A549 (cell line): ENCODE data around the gene CCDC40. TPM values are rescaled to one million over a fixed set of nuclear protein-coding genes. Genes with fewer than 3 reads are reported as not detected.

Experiments
- ATAC-seq, 2 experiments: fragments of 200-7000 bp in 1 of 2; fragments of >200 bp in 1 of 2; cut with Nextera tagmentation in 1 of 2; cut with Tn5 transposase in 1 of 2; 3 replicates each; pipeline versions ENCODE4 v1.8.0 to v1.9.1; 2018 to 2020; ENCODE audit warnings: mild to moderate bottlenecking in 1 of 2, moderate library complexity in 1 of 2
- CTCF ChIA-PET: fragments of 300-600 bp; sonication (Branson Sonifier 250); formaldehyde crosslinking; extraction: SDS; loops from one replicate; lab custom pipeline; 2021; ENCODE audit warnings: antibody characterized with exemption, inconsistent platforms; lab: Yijun Ruan, JAX
- POLR2A ChIA-PET: fragments of 350-600 bp; formaldehyde crosslinking; extraction: SDS; loops from one replicate; lab custom pipeline; 2021; ENCODE audit warnings: antibody characterized with exemption, inconsistent platforms; lab: Yijun Ruan, JAX
- DNase-seq, 2 experiments: peaks; one replicate each; pipeline versions ENCODE4 v3.0.0 to v3.0.0-alpha.2; 2011 to 2016; ENCODE audit warnings: low read depth in 1 of 2, low spot score in 1 of 2
- FAIRE-seq: peaks from 2 replicates; lab custom pipeline; 2011; peaks lifted over from hg19 to GRCh38; lab: Jason Lieb, UNC
- H3K27ac ChIP-seq, 2 experiments: fragments of >200 bp; sonication (Bioruptor Twin); formaldehyde crosslinking; 3 replicates each; pipeline ENCODE4 v1.5.1; 2016 to 2017
- H3K4me1 ChIP-seq: fragments of >200 bp; sonication (Bioruptor Twin); formaldehyde crosslinking; 3 replicates; pipeline ENCODE4 v1.6.1; 2016
- H3K4me2 ChIP-seq: fragments of >200 bp; sonication (Bioruptor Twin); formaldehyde crosslinking; 3 replicates; pipeline ENCODE4 v1.6.1; 2016
- H3K4me3 ChIP-seq: fragments of >200 bp; sonication (Bioruptor Twin); formaldehyde crosslinking; 3 replicates; pipeline ENCODE4 v1.5.1; 2016
- H3K9me3 ChIP-seq: fragments of >200 bp; sonication (Bioruptor Twin); formaldehyde crosslinking; 3 replicates; pipeline ENCODE4 v1.6.1; 2016
- CEBPB ChIP-seq, 2 experiments: fragments of >200 bp in 1 of 2; sonication (Bioruptor Twin) in 1 of 2; formaldehyde crosslinking in 1 of 2; IDR thresholded peaks; 2 replicates each; pipeline ENCODE4 v1.6.1; 2012 to 2016
- GATA3 ChIP-seq: IDR thresholded peaks from 2 replicates; pipeline ENCODE4 v1.6.1; 2012; ENCODE audit warnings: borderline replicate concordance
- HDAC2 ChIP-seq: fragments of 200-600 bp; sonication (generic); IDR thresholded peaks from 2 replicates; pipeline ENCODE4 v1.6.1; 2016
- MAFK ChIP-seq: fragments of 450-650 bp; IDR thresholded peaks from 2 replicates; pipeline ENCODE4 v1.6.1; 2014; ENCODE audit not compliant: partially characterized antibody
- MAZ ChIP-seq: fragments of 150-350 bp; IDR thresholded peaks from 2 replicates; pipeline ENCODE4 v1.6.1; 2014; ENCODE audit warnings: antibody characterized with exemption, low read depth, low read length, borderline replicate concordance
- NPAS2 ChIP-seq: fragments of 250-450 bp; sonication (Bioruptor Pico); IDR thresholded peaks from 2 replicates; pipeline ENCODE4 v1.8.0; 2022; ENCODE audit warnings: mild to moderate bottlenecking, moderate library complexity, borderline replicate concordance
- POLR2AphosphoS2 ChIP-seq: conservative IDR thresholded peaks from 2 replicates; pipeline ENCODE4 v1.6.1; 2012; ENCODE audit warnings: low read length, improper control_type of control experiment, inconsistent platforms
- RCOR1 ChIP-seq: fragments of 150-350 bp; IDR thresholded peaks from 2 replicates; pipeline ENCODE4 v1.6.1; 2014; ENCODE audit warnings: antibody characterized with exemption, low read length, low read depth
- RFX5 ChIP-seq: fragments of 450-650 bp; IDR thresholded peaks from 2 replicates; pipeline ENCODE4 v1.7.1; 2014; ENCODE audit warnings: antibody characterized with exemption, mild to moderate bottlenecking, moderate library complexity
- TP53 ChIP-seq: fragments of 250-450 bp; sonication (Bioruptor Pico); IDR thresholded peaks from 2 replicates; pipeline ENCODE4 v1.5.0; 2021; ENCODE audit warnings: mild to moderate bottlenecking, moderate library complexity
- WGBS: methylation state at CpG from one replicate; pipeline ENCODE4 v1.1.6; 2017; ENCODE audit errors: missing lambda C conversion rate; 5-methylcytosine and 5-hydroxymethylcytosine counted together
- polyA plus RNA-seq, 4 experiments: library from polyadenylated mRNA; depleted of rRNA in 3 of 4; stranded (reverse); fragments of >200 nt; fragmentation: RNase III in 1 of 4; extraction: RNeasy Plus Mini Kit Qiagen cat#74134 plus additional on column Dnase treatment in 1 of 4; gene quantifications; 2 replicates in 3 of 4; 3 replicates in 1 of 4; pipeline ENCODE4 v1.2.3, GENCODE V29; 2011 to 2017
- TF ChIP-seq, protein P1 (sequence below): IDR thresholded peaks from 2 replicates; pipeline ENCODE4 v1.6.1; 2012
- TF ChIP-seq, protein P2 (sequence below): fragments of >200 bp; sonication (Bioruptor Twin); formaldehyde crosslinking; IDR thresholded peaks from 2 replicates; pipeline ENCODE4 v1.6.1; 2016
- TF ChIP-seq, protein P3 (sequence below): fragments of 150-350 bp; IDR thresholded peaks from 2 replicates; pipeline ENCODE4 v1.6.1; 2014; ENCODE audit warnings: low read depth, mild to moderate bottlenecking, low read length
- TF ChIP-seq, protein P4 (sequence below): fragments of >200 bp; sonication (Bioruptor Twin); formaldehyde crosslinking; IDR thresholded peaks from 3 replicates; pipeline ENCODE4 v1.6.1; 2016

Gene CCDC40
- polyA plus RNA-seq, 2 of the 4 experiments (the other 2 are of a cell fraction): 5.9 to 11.3 TPM

DNA sequence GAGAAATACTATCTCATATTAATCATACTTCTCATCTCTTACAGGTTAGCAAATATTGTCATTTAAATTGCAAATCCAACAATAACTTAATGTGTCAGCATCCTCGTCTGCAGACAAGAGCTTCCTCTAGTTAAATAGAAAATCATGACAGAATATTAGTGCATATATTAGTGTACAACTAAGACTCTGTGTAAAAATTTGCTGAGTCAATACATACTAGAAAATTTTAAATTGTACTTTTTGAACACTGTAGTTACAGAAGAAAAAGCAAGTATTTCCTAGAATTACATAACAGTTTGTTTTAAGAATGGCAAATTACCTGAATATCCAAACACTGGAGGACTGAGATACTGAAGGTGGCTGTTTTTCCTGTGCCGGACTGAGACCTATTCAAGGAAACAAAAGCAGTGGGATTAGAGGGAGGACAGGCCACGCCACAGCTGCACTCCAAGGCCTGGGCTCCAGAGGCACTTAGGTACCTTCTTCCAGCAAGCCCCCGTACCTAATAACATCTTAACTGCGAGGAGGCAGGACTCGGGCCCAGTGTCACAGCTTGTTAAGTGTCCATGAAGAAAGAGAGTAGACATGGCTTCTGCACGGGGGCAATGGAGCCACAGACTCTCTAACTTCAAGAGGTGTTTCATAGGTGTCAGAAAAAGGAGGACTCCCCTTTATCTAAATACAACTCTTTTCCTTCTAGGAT, 105.2 kb downstream of the CCDC40 start:
- ChIA-PET CTCF (interaction anchor here (0.8 to 3.4 kb wide), 6 partner anchors 8 to 133 kb away, joined by 3 to 21 read pairs (median 6); partner anchors contain the start of gene GAA), POLR2A (no interaction called here)
- no peak for TF ChIP-seq CEBPB (IDR thresholded peaks at IDR 0.05)
- peak; percentile 90 for TF ChIP-seq MAFK
- no peak for TF ChIP-seq HDAC2
- 95% methylated on average over 7 of the region's 7 CpGs for WGBS
- H3K9me3 ChIP-seq: no peaks in the 10 kb centered on the region
- no peak for FAIRE-seq
- H3K4me1 ChIP-seq: peaks cover 19% of the 10 kb centered on the region
- DNase-seq: no peak
- H3K4me2 ChIP-seq: no peak overlapping the region
- H3K27ac ChIP-seq: no peak overlapping the region
- ATAC-seq: no peak
- H3K4me3 ChIP-seq: no peak overlapping the region

DNA sequence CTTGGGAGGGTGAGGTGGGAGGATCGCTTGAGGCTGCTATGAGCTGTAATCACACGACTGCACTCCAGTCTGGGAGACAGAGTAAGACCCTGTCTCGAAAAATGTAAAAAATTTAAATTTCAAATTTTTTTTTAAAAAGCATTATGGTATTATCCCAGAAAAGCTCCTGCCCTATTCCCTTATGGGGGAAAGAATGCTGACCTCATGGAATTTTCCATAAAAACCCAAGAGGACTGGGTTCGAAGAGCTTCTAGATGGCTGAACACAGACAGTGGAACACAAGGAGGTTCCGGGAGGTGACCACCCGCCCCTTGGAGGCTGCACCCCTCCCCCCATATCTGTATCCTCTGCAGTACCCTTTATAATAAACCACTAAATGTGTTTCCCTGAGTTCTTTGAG, 106.5 kb downstream of the CCDC40 start:
- Histone ChIP-seq H3K9me3 (no peaks in the 10 kb centered on the region), H3K4me1 (peaks cover 19% of the 10 kb centered on the region), H3K4me2 (no peak overlapping the region), H3K27ac (no peak overlapping the region), H3K4me3 (no peak overlapping the region)
- ATAC-seq: no peak
- POLR2A ChIA-PET: interaction anchor here (0.9 kb wide), 1 partner anchor 11 kb away, joined by 5 read pairs; no protein-coding TSS in a partner anchor
- no peak for FAIRE-seq
- CTCF ChIA-PET: interaction anchor here (0.6 to 3.4 kb wide), 15 partner anchors 9 to 354 kb away, joined by 3 to 21 read pairs (median 4); partner anchors contain the start of gene GAA
- TF ChIP-seq MAFK (peak; percentile 61), POLR2AphosphoS2 (no peak)
- DNase-seq: no peak
- 91% methylated on average over 6 of the region's 6 CpGs for WGBS

DNA sequence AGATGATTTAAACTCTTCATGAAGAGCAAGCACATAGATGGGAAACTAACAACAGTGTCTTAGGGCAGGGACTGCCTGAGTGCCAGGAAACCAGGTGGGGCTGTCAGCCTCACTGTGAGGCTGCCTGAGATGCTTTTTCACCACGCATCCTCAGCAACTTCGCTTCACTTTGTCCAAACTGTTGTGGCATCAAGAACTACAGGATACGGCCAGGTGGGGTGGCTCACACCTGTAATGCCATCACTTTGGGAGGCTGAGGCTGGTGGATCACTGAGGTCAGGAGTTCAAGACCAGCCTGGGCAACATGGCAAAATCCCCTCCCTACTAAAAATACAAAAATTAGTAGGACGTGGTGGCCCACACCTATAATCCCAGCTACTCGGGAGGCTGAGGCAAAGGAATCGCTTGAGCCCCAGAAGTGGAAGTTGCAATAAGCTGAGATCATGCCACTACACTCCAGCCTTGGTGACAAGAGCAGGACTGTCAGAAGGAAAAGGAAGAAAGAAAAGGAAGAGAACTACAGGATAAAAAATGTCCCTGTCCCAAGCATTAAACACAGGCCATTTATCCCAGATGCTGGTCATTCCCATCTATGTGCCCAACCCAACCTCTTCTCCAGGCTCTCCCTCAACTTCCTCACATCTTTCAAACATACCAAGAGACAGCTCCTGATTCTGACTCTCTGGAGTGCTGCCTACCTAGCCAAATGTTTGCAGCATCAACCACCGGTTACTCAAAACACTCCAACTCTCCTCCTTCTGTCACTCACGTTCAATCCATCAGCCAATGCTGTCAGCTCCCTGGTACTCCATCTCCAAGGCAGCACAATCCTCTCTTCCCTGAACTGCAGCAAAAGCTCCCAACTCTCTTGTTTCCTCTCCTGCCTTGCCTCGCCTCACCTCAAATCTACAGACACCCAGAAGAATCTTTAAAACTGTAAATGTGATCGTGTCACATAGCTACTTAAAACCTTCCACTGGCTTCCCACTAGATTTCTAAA, 108.9 kb downstream of the CCDC40 start:
- Histone ChIP-seq H3K4me2 (peak overlapping the region; percentile 94), H3K27ac (peak overlapping the region; percentile 92 to 95), H3K4me3 (peak overlapping the region; percentile 65), H3K4me1 (peaks cover 26% of the 10 kb centered on the region), H3K9me3 (no peaks in the 10 kb centered on the region)
- no peak for FAIRE-seq
- no peak for TF ChIP-seq HDAC2
- no peak for TF ChIP-seq GATA3
- no peak for TF ChIP-seq TP53 (CRISPR knock-in tag)
- TF ChIP-seq, protein P1, sequence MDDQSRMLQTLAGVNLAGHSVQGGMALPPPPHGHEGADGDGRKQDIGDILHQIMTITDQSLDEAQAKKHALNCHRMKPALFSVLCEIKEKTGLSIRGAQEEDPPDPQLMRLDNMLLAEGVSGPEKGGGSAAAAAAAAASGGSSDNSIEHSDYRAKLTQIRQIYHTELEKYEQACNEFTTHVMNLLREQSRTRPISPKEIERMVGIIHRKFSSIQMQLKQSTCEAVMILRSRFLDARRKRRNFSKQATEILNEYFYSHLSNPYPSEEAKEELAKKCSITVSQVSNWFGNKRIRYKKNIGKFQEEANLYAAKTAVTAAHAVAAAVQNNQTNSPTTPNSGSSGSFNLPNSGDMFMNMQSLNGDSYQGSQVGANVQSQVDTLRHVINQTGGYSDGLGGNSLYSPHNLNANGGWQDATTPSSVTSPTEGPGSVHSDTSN: no peak
- TF ChIP-seq RCOR1: no peak
- TF ChIP-seq NPAS2 (CRISPR knock-in tag): no peak
- no peak for TF ChIP-seq MAZ
- TF ChIP-seq, protein P2, sequence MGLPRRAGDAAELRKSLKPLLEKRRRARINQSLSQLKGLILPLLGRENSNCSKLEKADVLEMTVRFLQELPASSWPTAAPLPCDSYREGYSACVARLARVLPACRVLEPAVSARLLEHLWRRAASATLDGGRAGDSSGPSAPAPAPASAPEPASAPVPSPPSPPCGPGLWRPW: no peak
- TF ChIP-seq RFX5: no peak
- TF ChIP-seq, protein P3, sequence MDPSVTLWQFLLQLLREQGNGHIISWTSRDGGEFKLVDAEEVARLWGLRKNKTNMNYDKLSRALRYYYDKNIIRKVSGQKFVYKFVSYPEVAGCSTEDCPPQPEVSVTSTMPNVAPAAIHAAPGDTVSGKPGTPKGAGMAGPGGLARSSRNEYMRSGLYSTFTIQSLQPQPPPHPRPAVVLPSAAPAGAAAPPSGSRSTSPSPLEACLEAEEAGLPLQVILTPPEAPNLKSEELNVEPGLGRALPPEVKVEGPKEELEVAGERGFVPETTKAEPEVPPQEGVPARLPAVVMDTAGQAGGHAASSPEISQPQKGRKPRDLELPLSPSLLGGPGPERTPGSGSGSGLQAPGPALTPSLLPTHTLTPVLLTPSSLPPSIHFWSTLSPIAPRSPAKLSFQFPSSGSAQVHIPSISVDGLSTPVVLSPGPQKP: no peak
- TF ChIP-seq, protein P4, sequence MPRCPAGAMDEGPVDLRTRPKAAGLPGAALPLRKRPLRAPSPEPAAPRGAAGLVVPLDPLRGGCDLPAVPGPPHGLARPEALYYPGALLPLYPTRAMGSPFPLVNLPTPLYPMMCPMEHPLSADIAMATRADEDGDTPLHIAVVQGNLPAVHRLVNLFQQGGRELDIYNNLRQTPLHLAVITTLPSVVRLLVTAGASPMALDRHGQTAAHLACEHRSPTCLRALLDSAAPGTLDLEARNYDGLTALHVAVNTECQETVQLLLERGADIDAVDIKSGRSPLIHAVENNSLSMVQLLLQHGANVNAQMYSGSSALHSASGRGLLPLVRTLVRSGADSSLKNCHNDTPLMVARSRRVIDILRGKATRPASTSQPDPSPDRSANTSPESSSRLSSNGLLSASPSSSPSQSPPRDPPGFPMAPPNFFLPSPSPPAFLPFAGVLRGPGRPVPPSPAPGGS: no peak
- ChIA-PET CTCF (interaction anchor here (0.6 to 2.3 kb wide), 10 partner anchors 18 to 742 kb away, joined by 3 to 15 read pairs (median 4); partner anchors contain the start of gene GAA), POLR2A (interaction anchor here (0.6 to 2.6 kb wide), 7 partner anchors 18 to 269 kb away, joined by 3 to 21 read pairs (median 3); partner anchors contain the start of genes GAA, SGSH and SLC26A11)
- WGBS: 54% methylated on average over 10 of the region's 10 CpGs
- DNase-seq: no peak
- ATAC-seq: no peak
